Esophagus muscularis mucosa (tissue), 4 donors: ENCODE measurements around the gene SPOCD1.

Source experiments
- CTCF ChIP-seq, 3 experiments: fragments of 200-600 bp in 2 of 3; fragments of 450-650 bp in 1 of 3; sonication (generic) in 2 of 3; IDR thresholded peaks; one replicate each; pipeline ENCODE4 v1.5.1; 2017 to 2019; ENCODE audit warnings: antibody characterized with exemption in 3 of 3, mild to moderate bottlenecking in 2 of 3, moderate library complexity in 1 of 3
- EP300 ChIP-seq: sonication (generic); formaldehyde crosslinking; IDR thresholded peaks from one replicate; pipeline ENCODE4 v1.6.1; 2017; ENCODE audit warnings: antibody characterized with exemption
- POLR2AphosphoS5 ChIP-seq, 2 donors: sonication (generic); formaldehyde crosslinking; IDR thresholded peaks; one replicate each; pipeline ENCODE4 v1.6.1; 2017; ENCODE audit warnings: antibody characterized with exemption in 2 of 2

GRCh38 chr1:31778763-31779488 is 36.9 kb downstream of the SPOCD1 start:
- TF ChIP-seq CTCF (IDR thresholded peaks at IDR 0.05) (no peak), EP300 (no peak), POLR2AphosphoS5 (IDR thresholded peaks at IDR 0.05) (no peak)
